Mucosa of descending colon (tissue), 3 donors: ENCODE results near the gene SPOCK1. TPM values are rescaled to one million over a fixed set of nuclear protein-coding genes. Genes with fewer than 3 reads are reported as not detected.

Source experiments
- ATAC-seq: fragments of 200-7000 bp; cut with Tn5 transposase; one replicate; pipeline ENCODE4 v1.9.1; 2020; ENCODE audit warnings: mild to moderate bottlenecking, moderate library complexity
- DNase-seq, 3 donors: peaks; one replicate each; pipeline ENCODE4 v3.0.0-alpha.2; 2020
- H3K36me3 ChIP-seq: fragments of 200-600 bp; one replicate; pipeline ENCODE4 v1.8.0; 2021; ENCODE audit warnings: low read depth, mild to moderate bottlenecking
- H3K4me1 ChIP-seq: fragments of 200-600 bp; one replicate; pipeline ENCODE4 v1.8.0; 2021; ENCODE audit warnings: low read depth, mild to moderate bottlenecking
- H3K4me3 ChIP-seq: fragments of 200-600 bp; one replicate; pipeline ENCODE4 v1.8.0; 2021; ENCODE audit warnings: mild to moderate bottlenecking
- H3K9me3 ChIP-seq: fragments of 200-600 bp; one replicate; pipeline ENCODE4 v1.8.0; 2021; ENCODE audit warnings: mild to moderate bottlenecking
- CTCF ChIP-seq: fragments of 200-600 bp; IDR thresholded peaks from one replicate; pipeline ENCODE4 v1.8.0; 2022; ENCODE audit warnings: antibody characterized with exemption, mild to moderate bottlenecking
- intact Hi-C, 2 donors: fragments of 100-400 bp; cut with DNase I in 1 of 2; cut with micrococcal nuclease in 1 of 2; formaldehyde crosslinking; loops; one replicate each; pipeline versions ENCODE4 v1.11.0 to v1.11.1; 2022; cut with DNase I, micrococcal nuclease
- total RNA-seq, 3 donors: library from RNA; stranded (reverse); fragmentation: NEBNext Ultra II Directional in 2 of 3; extraction: Animal tissue kit (Norgen Biotek cat#: 25700) in 2 of 3; gene quantifications; one replicate each; pipeline versions ENCODE4 v1.2.1 to v1.2.4, GENCODE V29; 2021 to 2023
- donor health status: DM: no; HTN: no; CAD: no; lungs with moderate emphysema.
- donor health status: DM: no; HTN: no; CAD: no.
- donor health status: DM: no; HTN: yes; CAD: no.

The SPOCK1 gene
- total RNA-seq, 3 donors from 2014 or later: 1.8 to 55.5 (median 7.9) TPM

- no peaks in the 10 kb centered on the region for H3K9me3 ChIP-seq
- no peaks in the 10 kb centered on the region for H3K4me1 ChIP-seq
- TF ChIP-seq CTCF: no peak
- ATAC-seq: no peak
- intact Hi-C loops: loop anchor here in 1 of 2 donors (5.0 kb wide), 1 partner anchor 183 kb away; no protein-coding TSS in a partner anchor
- DNase-seq: no peak
- H3K4me3 ChIP-seq: no peak overlapping the region
- no peaks in the 10 kb centered on the region for H3K36me3 ChIP-seq
Observed at GRCh38 chr5:137504916-137505315, 5.8 kb upstream of the SPOCK1 start.

- Histone ChIP-seq H3K9me3 (no peaks in the 10 kb centered on the region), H3K4me3 (no peak overlapping the region), H3K36me3 (no peaks in the 10 kb centered on the region), H3K4me1 (no peaks in the 10 kb centered on the region)
- DNase-seq (no peak), ATAC-seq (no peak)
- intact Hi-C loops: loop anchor here in 1 of 2 donors (5.0 kb wide), 1 partner anchor 181 kb away; no protein-coding TSS in a partner anchor
- TF ChIP-seq CTCF: no peak
Observed at GRCh38 chr5:137503456-137503855, 4.3 kb upstream of the SPOCK1 start.

DNA sequence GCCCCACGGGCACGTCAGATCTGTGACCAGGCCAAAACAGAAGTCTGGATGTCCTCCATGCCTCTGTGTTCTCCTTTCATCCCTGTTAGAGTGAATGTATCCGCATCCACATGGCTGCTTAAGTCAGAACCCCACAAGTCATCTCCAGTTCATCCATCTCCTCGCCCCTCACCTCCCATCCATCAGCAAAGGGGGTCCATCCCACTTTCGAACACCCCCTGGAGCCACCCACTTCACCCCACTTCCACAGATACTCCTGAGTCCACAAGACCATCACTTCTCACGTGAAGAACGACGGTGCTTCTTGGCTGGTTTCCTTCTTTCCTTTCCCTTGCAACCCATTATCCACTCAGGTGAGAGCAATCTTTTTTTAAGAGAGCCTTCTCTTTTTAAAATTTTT is 3.5 kb upstream of the SPOCK1 start:
- no peak overlapping the region for H3K4me3 ChIP-seq
- H3K36me3 ChIP-seq: no peaks in the 10 kb centered on the region
- no peak for DNase-seq
- intact Hi-C loops: loop anchor here in 1 of 2 donors (5.0 kb wide), 1 partner anchor 180 kb away; no protein-coding TSS in a partner anchor
- no peak for ATAC-seq
- no peak for TF ChIP-seq CTCF
- H3K9me3 ChIP-seq: no peaks in the 10 kb centered on the region
- H3K4me1 ChIP-seq: no peaks in the 10 kb centered on the region

DNA sequence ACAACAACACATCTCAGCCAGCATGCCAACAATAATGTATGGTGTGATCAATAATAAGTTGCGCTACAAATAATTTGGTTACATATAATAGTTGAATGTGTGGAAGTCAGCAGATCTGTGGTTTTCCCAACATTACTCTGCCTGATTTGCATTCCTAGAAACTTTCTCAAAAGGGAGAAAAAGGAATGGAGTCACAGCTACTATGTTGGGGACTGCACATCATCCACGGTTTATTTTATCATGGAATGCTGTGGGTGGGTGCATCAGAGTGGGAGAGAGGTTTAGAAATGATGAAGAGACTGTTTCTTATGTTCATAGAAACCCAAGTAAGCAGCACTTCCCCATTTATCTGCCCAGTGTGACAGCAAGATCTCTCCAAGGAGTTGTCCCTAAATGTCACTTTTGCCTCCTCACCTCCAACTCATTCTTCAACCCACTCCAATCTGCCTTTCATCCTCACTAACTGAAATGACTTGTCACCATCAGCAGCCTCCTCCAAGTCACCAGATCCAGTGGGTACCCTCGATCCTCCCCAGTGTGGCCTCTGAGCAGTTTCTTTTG is 2.8 kb upstream of the SPOCK1 start:
- intact Hi-C loops: loop anchor here in 1 of 2 donors (5.0 kb wide), 1 partner anchor 180 kb away; no protein-coding TSS in a partner anchor
- TF ChIP-seq CTCF: no peak
- ATAC-seq (no peak), DNase-seq (no peak)
- no peaks in the 10 kb centered on the region for H3K9me3 ChIP-seq
- H3K4me1 ChIP-seq: no peaks in the 10 kb centered on the region
- H3K4me3 ChIP-seq: no peak overlapping the region
- no peaks in the 10 kb centered on the region for H3K36me3 ChIP-seq

- Histone ChIP-seq H3K4me3 (no peak overlapping the region), H3K36me3 (no peaks in the 10 kb centered on the region), H3K9me3 (no peaks in the 10 kb centered on the region), H3K4me1 (no peaks in the 10 kb centered on the region)
- ATAC-seq: no peak
- no peak for DNase-seq
- intact Hi-C loops: loop anchor here in 1 of 2 donors (5.0 kb wide), 1 partner anchor 179 kb away; no protein-coding TSS in a partner anchor
- no peak for TF ChIP-seq CTCF
Observed at GRCh38 chr5:137501226-137501625, 2.1 kb upstream of the SPOCK1 start.
